HEK293T (cell line): ENCODE results near the gene GFOD2.

Source experiments
- CTCF ChIA-PET: fragments of 350-600 bp; formaldehyde crosslinking; extraction: SDS; loops from one replicate; lab custom pipeline; 2021; ENCODE audit warnings: antibody characterized with exemption, inconsistent platforms; lab: Yijun Ruan, JAX
- POLR2A ChIA-PET: fragments of 350-600 bp; formaldehyde crosslinking; extraction: SDS; loops from one replicate; lab custom pipeline; 2020; ENCODE audit warnings: antibody characterized with exemption, inconsistent platforms; lab: Yijun Ruan, JAX
- DNase-seq: peaks from one replicate; pipeline ENCODE4 v3.0.0; 2012; ENCODE audit warnings: mixed read lengths; ENCODE audit errors: extremely low spot score
- ARNT ChIP-seq: fragments of 450-650 bp; IDR thresholded peaks from 2 replicates; pipeline ENCODE4 v1.6.1; 2017; ENCODE audit warnings: mild to moderate bottlenecking
- BHLHE40 ChIP-seq: fragments of 450-650 bp; IDR thresholded peaks from 2 replicates; pipeline ENCODE4 v1.6.1; 2016; ENCODE audit warnings: mild to moderate bottlenecking, moderate library complexity, borderline replicate concordance
- CTBP1 ChIP-seq: fragments of 450-650 bp; IDR thresholded peaks from 2 replicates; pipeline ENCODE4 v1.6.1; 2016; ENCODE audit warnings: borderline replicate concordance
- ELF4 ChIP-seq: fragments of 450-650 bp; IDR thresholded peaks from 2 replicates; pipeline ENCODE4 v1.6.1; 2017; ENCODE audit warnings: antibody characterized with exemption
- FOXA1 ChIP-seq: fragments of 450-650 bp; IDR thresholded peaks from 2 replicates; pipeline ENCODE4 v1.6.1; 2016; ENCODE audit warnings: mild to moderate bottlenecking
- FOXK2 ChIP-seq: fragments of 450-650 bp; IDR thresholded peaks from 2 replicates; pipeline ENCODE4 v1.6.1; 2016; ENCODE audit warnings: mild to moderate bottlenecking
- FOXM1 ChIP-seq: fragments of 450-650 bp; IDR thresholded peaks from 2 replicates; pipeline ENCODE4 v1.6.1; 2017; ENCODE audit warnings: mild to moderate bottlenecking, borderline replicate concordance
- HDGF ChIP-seq: fragments of 450-650 bp; IDR thresholded peaks from 2 replicates; pipeline ENCODE4 v1.6.1; 2017; ENCODE audit warnings: antibody characterized with exemption, borderline replicate concordance
- L3MBTL2 ChIP-seq: fragments of 450-650 bp; conservative IDR thresholded peaks from 2 replicates; pipeline ENCODE4 v1.6.1; 2016; ENCODE audit warnings: mild to moderate bottlenecking
- LEF1 ChIP-seq: fragments of 450-650 bp; IDR thresholded peaks from 2 replicates; pipeline ENCODE4 v1.6.1; 2017; ENCODE audit warnings: mild to moderate bottlenecking, borderline replicate concordance
- NFRKB ChIP-seq: fragments of 450-650 bp; IDR thresholded peaks from 2 replicates; pipeline ENCODE4 v1.6.1; 2016; ENCODE audit warnings: mild to moderate bottlenecking, moderate library complexity
- PKNOX1 ChIP-seq: fragments of 450-650 bp; IDR thresholded peaks from 2 replicates; pipeline ENCODE4 v1.6.1; 2016
- SP1 ChIP-seq: fragments of 450-650 bp; IDR thresholded peaks from 2 replicates; pipeline ENCODE4 v1.6.1; 2017
- SUZ12 ChIP-seq: fragments of 450-650 bp; IDR thresholded peaks from 2 replicates; pipeline ENCODE4 v1.6.1; 2016; ENCODE audit warnings: mild to moderate bottlenecking
- TARDBP ChIP-seq: fragments of 450-650 bp; IDR thresholded peaks from 2 replicates; pipeline ENCODE4 v1.6.1; 2016
- ZNF384 ChIP-seq: fragments of 450-650 bp; IDR thresholded peaks from 2 replicates; pipeline ENCODE4 v1.6.1; 2016

GFOD2 gene

GRCh38 chr16:67676939-67677338 lies 42.2 kb downstream of the GFOD2 start:
- CTCF ChIA-PET, result no interaction called here
- TF ChIP-seq PKNOX1, result no peak
- no peak for TF ChIP-seq NFRKB
- TF ChIP-seq CTBP1, result no peak
- no peak for TF ChIP-seq SUZ12
- no peak for TF ChIP-seq ARNT
- no peak for TF ChIP-seq SP1
- TF ChIP-seq FOXK2, result no peak
- TF ChIP-seq TARDBP, result no peak
- POLR2A ChIA-PET, result interaction anchor here (1.0 kb wide), 2 partner anchors 42 to 106 kb away, joined by 3 read pairs; partner anchors contain the start of gene GFOD2
- no peak for DNase-seq

- no peak for DNase-seq
- POLR2A ChIA-PET, result interaction anchor here (1.0 kb wide), 2 partner anchors 43 to 106 kb away, joined by 3 read pairs; partner anchors contain the start of gene GFOD2
- CTCF ChIA-PET, result no interaction called here
- no peak for TF ChIP-seq TARDBP
These were observed 42.6 kb downstream of the GFOD2 start for GRCh38 chr16:67676516-67676915.

GRCh38 chr16:67675999-67676398 lies 43.1 kb downstream of the GFOD2 start:
- ChIA-PET POLR2A (interaction anchor here (1.0 kb wide), 1 partner anchor 107 kb away, joined by 3 read pairs; no protein-coding TSS in a partner anchor), CTCF (no interaction called here)
- no peak for TF ChIP-seq BHLHE40
- TF ChIP-seq ARNT, result no peak
- TF ChIP-seq PKNOX1, result no peak
- no peak for TF ChIP-seq SUZ12
- TF ChIP-seq TARDBP, result no peak
- TF ChIP-seq FOXM1, result no peak
- no peak for TF ChIP-seq ZNF384
- TF ChIP-seq CTBP1, result no peak
- no peak for TF ChIP-seq HDGF
- TF ChIP-seq ELF4, result no peak
- TF ChIP-seq FOXA1, result no peak
- TF ChIP-seq L3MBTL2, result no peak
- TF ChIP-seq LEF1, result no peak
- no peak for DNase-seq

- ChIA-PET POLR2A (no interaction called here), CTCF (no interaction called here)
- no peak for DNase-seq
- TF ChIP-seq PKNOX1 (no peak), FOXK2 (no peak), TARDBP (no peak), BHLHE40 (no peak), ELF4 (no peak), SP1 (no peak), LEF1 (no peak), SUZ12 (no peak), L3MBTL2 (no peak), CTBP1 (no peak), HDGF (no peak), FOXA1 (no peak), FOXM1 (no peak)
These were observed 43.6 kb downstream of the GFOD2 start for GRCh38 chr16:67675579-67675935.

GRCh38 chr16:67674851-67675578 lies 44.1 kb downstream of the GFOD2 start:
- no peak for DNase-seq
- ChIA-PET POLR2A (no interaction called here), CTCF (no interaction called here)
- TF ChIP-seq HDGF (no peak), SUZ12 (no peak), NFRKB (no peak), FOXK2 (no peak), FOXA1 (no peak), BHLHE40 (no peak)

- ChIA-PET POLR2A (interaction anchor here (0.8 kb wide), 1 partner anchor 172 kb away, joined by 3 read pairs; no protein-coding TSS in a partner anchor), CTCF (interaction anchor here (0.5 to 1.5 kb wide), 5 partner anchors 10 to 256 kb away, joined by 3 to 7 read pairs (median 6); no protein-coding TSS in a partner anchor)
- TF ChIP-seq LEF1 (no peak), BHLHE40 (no peak), ARNT (no peak), FOXA1 (no peak), ZNF384 (no peak), CTBP1 (no peak), HDGF (no peak), SP1 (no peak), L3MBTL2 (no peak), NFRKB (no peak), SUZ12 (no peak), FOXM1 (no peak), PKNOX1 (no peak), ELF4 (no peak), FOXK2 (no peak), TARDBP (no peak)
- DNase-seq, result no peak
These were observed 45.2 kb downstream of the GFOD2 start for GRCh38 chr16:67673712-67674580.
